ENCODE measurements around the gene KCNK6.

GRCh38 chr19:38378866-38379265 is 59.2 kb downstream of the KCNK6 start:
- TF ChIP-seq POLR2AphosphoS5 (IDR thresholded peaks at IDR 0.05; ENCODE audit: low read depth), result no peak
- TF ChIP-seq, protein P1, sequence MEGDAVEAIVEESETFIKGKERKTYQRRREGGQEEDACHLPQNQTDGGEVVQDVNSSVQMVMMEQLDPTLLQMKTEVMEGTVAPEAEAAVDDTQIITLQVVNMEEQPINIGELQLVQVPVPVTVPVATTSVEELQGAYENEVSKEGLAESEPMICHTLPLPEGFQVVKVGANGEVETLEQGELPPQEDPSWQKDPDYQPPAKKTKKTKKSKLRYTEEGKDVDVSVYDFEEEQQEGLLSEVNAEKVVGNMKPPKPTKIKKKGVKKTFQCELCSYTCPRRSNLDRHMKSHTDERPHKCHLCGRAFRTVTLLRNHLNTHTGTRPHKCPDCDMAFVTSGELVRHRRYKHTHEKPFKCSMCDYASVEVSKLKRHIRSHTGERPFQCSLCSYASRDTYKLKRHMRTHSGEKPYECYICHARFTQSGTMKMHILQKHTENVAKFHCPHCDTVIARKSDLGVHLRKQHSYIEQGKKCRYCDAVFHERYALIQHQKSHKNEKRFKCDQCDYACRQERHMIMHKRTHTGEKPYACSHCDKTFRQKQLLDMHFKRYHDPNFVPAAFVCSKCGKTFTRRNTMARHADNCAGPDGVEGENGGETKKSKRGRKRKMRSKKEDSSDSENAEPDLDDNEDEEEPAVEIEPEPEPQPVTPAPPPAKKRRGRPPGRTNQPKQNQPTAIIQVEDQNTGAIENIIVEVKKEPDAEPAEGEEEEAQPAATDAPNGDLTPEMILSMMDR (IDR thresholded peaks at IDR 0.05; ENCODE audit: insufficient read depth, low read length), result no peak
